Fibroblast of lung (primary cell): Measurements from ENCODE around the gene TRIM15. TPM values are rescaled to one million over a fixed set of nuclear protein-coding genes. Genes with fewer than 3 reads are reported as not detected.

ENCODE experiments used
- DNase-seq, 2 donors: peaks; one replicate each; pipeline versions ENCODE4 v3.0.0 to v3.0.0-alpha.2; 2010; ENCODE audit warnings: low read depth in 2 of 2
- H2AFZ ChIP-seq: 2 replicates; pipeline ENCODE4 v1.5.1; 2012; ENCODE audit warnings: low read length, control low read depth, inconsistent platforms
- H3K27ac ChIP-seq: 2 replicates; pipeline ENCODE4 v1.5.1; 2011; ENCODE audit warnings: low read length, control low read depth; ENCODE audit not compliant: insufficient read depth
- H3K27me3 ChIP-seq: 2 replicates; pipeline ENCODE4 v1.5.1; 2011; ENCODE audit warnings: mild to moderate bottlenecking, low read length; ENCODE audit not compliant: control insufficient read depth, insufficient read depth
- H3K36me3 ChIP-seq: 2 replicates; pipeline ENCODE4 v1.5.1; 2011; ENCODE audit warnings: low read length; ENCODE audit not compliant: control insufficient read depth, insufficient read depth
- H3K4me1 ChIP-seq: 2 replicates; pipeline ENCODE4 v1.5.1; 2011; ENCODE audit warnings: low read length; ENCODE audit not compliant: control insufficient read depth, insufficient read depth; ENCODE audit errors: extremely low read depth
- H3K4me2 ChIP-seq: 2 replicates; pipeline ENCODE4 v1.5.1; 2011; ENCODE audit warnings: low read length, control low read depth; ENCODE audit not compliant: insufficient read depth; ENCODE audit errors: extremely low read depth
- H3K4me3 ChIP-seq, 4 experiments: fragments of 200-600 bp in 1 of 4; sonication (generic) in 1 of 4; replicated peaks in 1 of 4; 2 replicates each; pipeline ENCODE4 v1.5.1; 2011 to 2016; ENCODE audit warnings: low read length in 4 of 4, low read depth in 3 of 4, mild to moderate bottlenecking in 3 of 4, control low read depth in 2 of 4, inconsistent platforms in 1 of 4, mixed read lengths in 1 of 4; ENCODE audit not compliant: insufficient read depth in 1 of 4; ENCODE audit errors: control extremely low read depth in 1 of 4
- H3K79me2 ChIP-seq: 2 replicates; pipeline ENCODE4 v1.5.1; 2012; ENCODE audit warnings: mild to moderate bottlenecking, low read length, inconsistent platforms; ENCODE audit not compliant: control insufficient read depth, insufficient read depth
- H3K9ac ChIP-seq: 2 replicates; pipeline ENCODE4 v1.5.1; 2011; ENCODE audit warnings: mild to moderate bottlenecking, low read length, control low read depth; ENCODE audit not compliant: insufficient read depth
- H3K9me3 ChIP-seq: 2 replicates; pipeline ENCODE4 v1.5.1; 2012; ENCODE audit warnings: low read depth, low read length; ENCODE audit not compliant: control insufficient read depth, insufficient read depth
- H4K20me1 ChIP-seq: 2 replicates; pipeline ENCODE4 v1.5.1; 2011; ENCODE audit warnings: low read length; ENCODE audit not compliant: control insufficient read depth, insufficient read depth; ENCODE audit errors: extremely low read depth
- CTCF ChIP-seq, 2 donors: IDR thresholded peaks in 1 of 2; conservative IDR thresholded peaks in 1 of 2; 1 replicate in 1 of 2; 2 replicates in 1 of 2; pipeline ENCODE4 v1.5.1; 2011 to 2012; ENCODE audit warnings: low read length in 2 of 2, control low read depth in 1 of 2, inconsistent platforms in 1 of 2, low read depth in 1 of 2, mild to moderate bottlenecking in 1 of 2
- EZH2 ChIP-seq: IDR thresholded peaks from 2 replicates; pipeline ENCODE4 v1.5.1; 2012; ENCODE audit warnings: low read length, control low read depth, mild to moderate bottlenecking; ENCODE audit errors: missing control alignments
- polyA plus RNA-seq, 2 donors: library from polyadenylated mRNA; depleted of rRNA in 1 of 2; stranded (reverse) in 1 of 2; unstranded in 1 of 2; fragments of >200 nt; gene quantifications; 2 replicates each; pipeline ENCODE4 v1.2.1, GENCODE V29; 2011 to 2012; ENCODE audit warnings: missing spikeins in 1 of 2
- total RNA-seq: library from RNA; depleted of rRNA; stranded (reverse); fragments of >200 nt; gene quantifications from 2 replicates; pipeline ENCODE4 v1.2.1, GENCODE V29; 2014

Gene TRIM15
- total and polyA plus RNA-seq, 2 donors (not counting 1 experiment from before 2014, with no cell fraction given), result not detected

DNA sequence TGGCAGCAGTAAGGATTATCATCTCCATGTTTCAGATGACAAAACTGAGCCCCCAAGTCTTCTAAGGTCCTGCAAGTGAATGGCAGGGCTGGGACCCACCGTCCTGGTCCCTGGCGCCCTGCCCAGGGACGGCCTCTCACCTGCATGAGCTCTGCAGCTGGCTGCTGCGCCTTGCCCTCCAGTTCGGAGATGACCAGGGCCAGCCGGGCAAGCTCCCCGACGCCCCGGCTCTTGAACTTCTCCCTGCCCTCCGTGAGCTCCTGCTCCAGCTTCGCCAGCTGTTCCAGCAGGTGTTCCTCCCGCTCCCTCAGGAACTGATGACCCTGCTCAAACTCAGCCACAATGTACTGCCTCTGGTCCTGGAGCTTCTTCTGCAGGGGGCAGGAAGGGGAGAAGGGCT, 33.0 kb downstream of the TRIM15 start:
- DNase-seq, result no peak
- Histone ChIP-seq H3K4me1 (peaks cover 2% of the 10 kb centered on the region), H2AFZ (no peak overlapping the region), H3K27ac (no peak overlapping the region), H3K4me3 (no peak overlapping the region), H3K36me3 (peaks cover 22% of the 10 kb centered on the region), H3K9me3 (no peaks in the 10 kb centered on the region), H3K27me3 (no peaks in the 10 kb centered on the region), H3K4me2 (no peak overlapping the region), H4K20me1 (no peaks in the 10 kb centered on the region), H3K9ac (no peak overlapping the region), H3K79me2 (no peaks in the 10 kb centered on the region)
- no peak for TF ChIP-seq EZH2
- TF ChIP-seq CTCF (conservative IDR thresholded peaks at IDR 0.05 in 1 of 2, IDR thresholded peaks at IDR 0.05 in 1 of 2; ENCODE audit: low read depth in 1 of 2, low read length in 2 of 2), result no peak

GRCh38 chr6:30198166-30199084, 35.1 kb downstream of the TRIM15 start:
- Histone ChIP-seq H3K4me1 (peaks cover 2% of the 10 kb centered on the region), H3K27me3 (no peaks in the 10 kb centered on the region), H3K9me3 (no peaks in the 10 kb centered on the region), H3K4me3 (no peak overlapping the region), H3K4me2 (no peak overlapping the region), H3K27ac (no peak overlapping the region), H3K36me3 (peaks cover 20% of the 10 kb centered on the region), H3K9ac (no peak overlapping the region), H3K79me2 (no peaks in the 10 kb centered on the region), H2AFZ (no peak overlapping the region), H4K20me1 (no peaks in the 10 kb centered on the region)
- DNase-seq, result no peak
- TF ChIP-seq CTCF (conservative IDR thresholded peaks at IDR 0.05 in 1 of 2, IDR thresholded peaks at IDR 0.05 in 1 of 2; ENCODE audit: low read depth in 1 of 2, low read length in 2 of 2) (no peak), EZH2 (no peak)

DNA sequence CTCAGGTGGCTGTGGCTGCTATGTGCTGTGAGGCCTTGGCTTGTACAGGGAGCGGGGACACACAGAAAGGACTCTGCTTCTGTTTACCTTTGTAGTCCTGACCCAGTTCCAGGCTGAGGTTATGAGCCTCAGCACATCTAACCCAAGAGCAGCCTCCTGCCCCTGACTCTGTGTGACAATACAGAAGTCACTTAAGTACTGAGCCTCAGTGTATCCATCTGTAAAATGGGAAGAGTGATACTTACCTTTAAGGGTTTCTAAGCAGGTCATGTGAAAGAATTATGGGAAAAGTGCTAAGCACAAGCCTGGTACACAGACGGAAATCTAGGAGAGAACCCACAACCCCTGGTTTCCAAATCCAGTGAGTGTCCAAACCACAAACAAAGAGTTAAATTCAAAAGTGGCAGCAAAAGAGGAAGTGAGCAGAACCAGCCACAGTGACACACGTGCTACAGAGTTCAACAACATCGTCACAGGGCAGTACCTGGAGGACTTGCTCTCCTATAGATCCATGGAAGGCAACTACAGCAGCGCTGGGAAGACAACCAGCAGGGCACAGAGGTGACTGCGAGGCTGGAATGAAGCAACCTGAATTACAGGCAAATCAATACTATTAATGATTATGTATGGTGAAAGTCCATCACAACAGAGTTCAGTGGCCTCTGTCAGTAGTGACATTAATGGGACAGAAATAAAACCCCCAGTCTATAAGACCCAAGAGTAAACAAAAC, 37.4 kb downstream of the TRIM15 start:
- Histone ChIP-seq H3K36me3 (peaks cover 20% of the 10 kb centered on the region), H3K9me3 (no peaks in the 10 kb centered on the region), H3K9ac (no peak overlapping the region), H4K20me1 (no peaks in the 10 kb centered on the region), H3K4me3 (no peak overlapping the region), H3K4me1 (no peaks in the 10 kb centered on the region), H3K27ac (no peak overlapping the region), H3K4me2 (no peak overlapping the region), H3K79me2 (peaks cover 11% of the 10 kb centered on the region), H2AFZ (no peak overlapping the region), H3K27me3 (no peaks in the 10 kb centered on the region)
- DNase-seq, result no peak
- TF ChIP-seq EZH2 (no peak), CTCF (conservative IDR thresholded peaks at IDR 0.05 in 1 of 2, IDR thresholded peaks at IDR 0.05 in 1 of 2; ENCODE audit: low read depth in 1 of 2, low read length in 2 of 2) (no peak)
